Neuronal stem cell (in vitro differentiated cells): ENCODE results near the gene PDE9A.

Source experiments
- DNase-seq: peaks from one replicate; pipeline ENCODE4 v3.0.0-alpha.2; 2013; ENCODE audit warnings: low spot score
- H2AFZ ChIP-seq: one replicate; pipeline ENCODE4 v1.6.1; 2013; ENCODE audit warnings: mild to moderate bottlenecking, low read length, inconsistent platforms
- H2AK5ac ChIP-seq: 2 replicates; pipeline ENCODE4 v1.6.1; 2013; ENCODE audit warnings: low read depth, mild to moderate bottlenecking, inconsistent platforms, low read length, moderate library complexity, mixed read lengths
- H2BK120ac ChIP-seq: 2 replicates; pipeline ENCODE4 v1.6.1; 2013; ENCODE audit warnings: low read depth, mild to moderate bottlenecking, inconsistent platforms, low read length, moderate library complexity, mixed read lengths
- H2BK12ac ChIP-seq: one replicate; pipeline ENCODE4 v1.6.1; 2013; ENCODE audit warnings: low read length, inconsistent platforms
- H2BK15ac ChIP-seq: 2 replicates; pipeline ENCODE4 v1.6.1; 2013; ENCODE audit warnings: mild to moderate bottlenecking, low read length, inconsistent platforms, mixed read lengths
- H2BK5ac ChIP-seq: one replicate; pipeline ENCODE4 v1.6.1; 2013; ENCODE audit warnings: inconsistent platforms, mild to moderate bottlenecking, low read length, moderate library complexity
- H3K14ac ChIP-seq: one replicate; pipeline ENCODE4 v1.6.1; 2013; ENCODE audit warnings: low read length, inconsistent platforms
- H3K18ac ChIP-seq: 2 replicates; pipeline ENCODE4 v1.6.1; 2013; ENCODE audit warnings: low read length, inconsistent platforms
- H3K23ac ChIP-seq: 2 replicates; pipeline ENCODE4 v1.6.1; 2013; ENCODE audit warnings: low read depth, mild to moderate bottlenecking, mixed read lengths, low read length, inconsistent platforms; ENCODE audit not compliant: poor library complexity
- H3K27ac ChIP-seq: replicated peaks from 3 replicates; pipeline ENCODE4 v1.5.1; 2013; ENCODE audit warnings: low read length, inconsistent platforms
- H3K27me3 ChIP-seq, 3 experiments: 2 replicates each; pipeline ENCODE4 v1.6.1; 2013; ENCODE audit warnings: low read length in 3 of 3, mild to moderate bottlenecking in 2 of 3, inconsistent platforms in 1 of 3, low read depth in 1 of 3, mixed read lengths in 1 of 3, moderate library complexity in 1 of 3; ENCODE audit not compliant: control insufficient read depth in 3 of 3, insufficient read depth in 3 of 3
- H3K36me3 ChIP-seq, 2 donors: replicated peaks in 1 of 2; 2 replicates each; pipeline ENCODE4 v1.6.1; 2013; ENCODE audit warnings: low read length in 2 of 2; ENCODE audit not compliant: control insufficient read depth in 2 of 2, insufficient read depth in 2 of 2
- H3K4ac ChIP-seq: 2 replicates; pipeline ENCODE4 v1.6.1; 2013; ENCODE audit warnings: inconsistent platforms, mild to moderate bottlenecking, low read length, moderate library complexity
- H3K4me1 ChIP-seq, 2 donors: 1 replicate in 1 of 2; 2 replicates in 1 of 2; pipeline ENCODE4 v1.6.1; 2013; ENCODE audit warnings: low read length in 2 of 2, low read depth in 1 of 2; ENCODE audit not compliant: control insufficient read depth in 2 of 2, insufficient read depth in 1 of 2
- H3K4me2 ChIP-seq: one replicate; pipeline ENCODE4 v1.6.1; 2013; ENCODE audit warnings: mild to moderate bottlenecking, low read length, inconsistent platforms; ENCODE audit not compliant: insufficient read depth, poor library complexity, severe bottlenecking
- H3K4me3 ChIP-seq, 2 donors: 2 replicates each; pipeline ENCODE4 v1.5.1; 2013; ENCODE audit warnings: low read length in 2 of 2, mild to moderate bottlenecking in 2 of 2, inconsistent platforms in 1 of 2, moderate library complexity in 1 of 2
- H3K79me1 ChIP-seq: one replicate; pipeline ENCODE4 v1.6.1; 2013; ENCODE audit warnings: low read depth, mild to moderate bottlenecking, inconsistent platforms, low read length, moderate library complexity
- H3K9ac ChIP-seq: one replicate; pipeline ENCODE4 v1.6.1; 2013; ENCODE audit warnings: mild to moderate bottlenecking, low read depth, low read length, inconsistent platforms; ENCODE audit not compliant: poor library complexity
- H3K9me3 ChIP-seq, 2 donors: replicated peaks in 1 of 2; 2 replicates each; pipeline versions ENCODE3 to v1.6.1; 2013; ENCODE audit warnings: low read length in 2 of 2, mild to moderate bottlenecking in 2 of 2, inconsistent platforms in 1 of 2, low read depth in 1 of 2, mixed read lengths in 1 of 2, moderate library complexity in 1 of 2; ENCODE audit not compliant: control insufficient read depth in 2 of 2, insufficient read depth in 1 of 2
- H4K8ac ChIP-seq: one replicate; pipeline ENCODE4 v1.6.1; 2013; ENCODE audit warnings: low read depth, mild to moderate bottlenecking, inconsistent platforms, low read length, moderate library complexity
- H4K91ac ChIP-seq: one replicate; pipeline ENCODE4 v1.6.1; 2013; ENCODE audit warnings: low read length, low read depth, mild to moderate bottlenecking, inconsistent platforms; ENCODE audit not compliant: poor library complexity
- WGBS, 2 donors: extraction: QIAGEN DNeasy Blood & Tissue Kit; methylation state at CpG; one replicate each; pipeline ENCODE4 v1.1.7; 2013; ENCODE audit warnings: missing lambda C conversion rate in 2 of 2, mixed read lengths in 1 of 2; ENCODE audit not compliant: insufficient read length in 2 of 2, insufficient replicate concordance in 1 of 2; ENCODE audit errors: extremely low coverage in 2 of 2; 5-methylcytosine and 5-hydroxymethylcytosine counted together

Gene PDE9A

DNA sequence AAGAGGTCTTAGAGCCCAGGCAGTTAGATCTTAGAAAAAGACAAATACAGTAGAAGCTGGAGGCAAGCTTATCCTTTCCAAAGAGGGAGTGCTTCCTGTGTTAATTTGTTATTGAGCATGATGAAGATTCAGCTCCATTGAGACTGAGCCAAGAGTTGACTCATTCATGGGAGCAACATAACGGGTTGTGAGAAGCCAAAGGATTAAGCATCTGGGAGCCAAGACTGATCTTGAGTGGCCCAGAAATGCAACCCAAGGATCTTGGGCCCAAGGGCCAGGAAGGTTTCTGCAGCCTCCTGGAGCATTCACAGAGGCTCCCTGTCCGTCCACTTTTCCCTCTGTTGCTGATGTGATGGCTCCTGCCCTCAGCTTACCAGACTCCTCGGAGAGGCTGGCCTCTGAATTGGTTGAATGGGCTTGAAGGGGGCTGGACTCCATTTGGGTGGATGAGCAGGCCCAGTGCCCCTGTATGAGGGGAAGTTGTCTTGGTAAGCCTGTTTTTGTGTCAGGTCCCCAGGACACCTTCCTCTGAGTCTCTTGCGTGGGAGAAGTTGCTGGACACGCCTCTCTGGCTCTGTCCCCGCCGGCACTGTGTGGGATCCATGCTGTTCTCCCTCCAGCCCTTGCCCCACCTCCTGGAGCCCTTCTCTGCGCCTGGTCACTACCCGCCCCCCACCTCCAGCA lies 42.4 kb downstream of the PDE9A start:
- Histone ChIP-seq H3K14ac (no peak overlapping the region), H3K36me3 (peaks cover 27 to 78% of the 10 kb centered on the region in 2 donors), H2AFZ (no peak overlapping the region), H2BK12ac (no peak overlapping the region), H2BK15ac (no peak overlapping the region), H4K8ac (no peak overlapping the region), H3K27me3 (no peaks in the 10 kb centered on the region), H3K4me1 (no peaks in the 10 kb centered on the region), H3K4me3 (no peak overlapping the region), H3K4me2 (no peak overlapping the region), H2BK120ac (no peak overlapping the region), H3K23ac (no peak overlapping the region), H2AK5ac (no peak overlapping the region), H3K27ac (no peak overlapping the region), H3K18ac (no peak overlapping the region), H3K4ac (no peak overlapping the region), H4K91ac (no peak overlapping the region), H2BK5ac (no peak overlapping the region), H3K9me3 (peaks cover 3 to 5% of the 10 kb centered on the region in 2 donors), H3K79me1 (no peaks in the 10 kb centered on the region), H3K9ac (no peak overlapping the region)
- no peak for DNase-seq
- no CpG with 5 or more reads among the region's 9 CpGs for WGBS, 2 donors

DNA sequence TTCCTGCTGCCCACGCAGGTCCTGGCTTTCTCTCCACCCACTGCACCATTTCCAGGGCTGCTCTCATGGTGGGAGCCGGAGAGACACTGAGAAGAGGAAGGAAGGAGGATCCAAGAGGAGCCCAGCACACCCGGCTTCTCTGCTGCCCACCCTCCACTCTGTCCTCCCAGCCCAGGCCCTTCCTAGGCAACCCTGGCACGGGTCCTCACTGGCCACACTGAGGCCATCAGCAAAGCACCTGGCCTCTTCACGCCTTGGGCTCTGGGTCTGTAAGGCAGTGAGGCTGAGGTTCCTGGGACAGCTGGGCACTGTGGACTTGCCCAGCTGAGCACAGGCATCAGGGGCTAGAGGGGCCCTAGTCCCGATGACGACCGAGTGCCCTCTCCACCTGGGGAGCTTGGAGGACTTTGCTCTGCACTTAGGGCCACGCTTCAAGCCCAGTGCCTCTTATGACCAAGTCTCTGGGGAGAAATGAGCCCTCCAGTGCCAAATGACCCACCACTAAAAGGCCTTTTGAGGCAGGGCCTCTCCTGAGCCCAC lies 43.1 kb downstream of the PDE9A start:
- no peak for DNase-seq
- H3K36me3 ChIP-seq = peaks cover 20 to 73% of the 10 kb centered on the region in 2 donors
- no peak overlapping the region for H4K91ac ChIP-seq
- no peaks in the 10 kb centered on the region for H3K4me1 ChIP-seq
- H2AK5ac ChIP-seq = no peak overlapping the region
- H3K18ac ChIP-seq = peak overlapping the region; percentile 59
- H3K4me2 ChIP-seq = no peak overlapping the region
- H4K8ac ChIP-seq = no peak overlapping the region
- H3K23ac ChIP-seq = no peak overlapping the region
- no peak overlapping the region for H3K9ac ChIP-seq
- no peak overlapping the region for H3K14ac ChIP-seq
- H3K4me3 ChIP-seq = peak overlapping the region in 1 of 2 donors; percentile 18
- H2AFZ ChIP-seq = no peak overlapping the region
- no CpG with 5 or more reads among the region's 9 CpGs for WGBS, 2 donors
- H2BK15ac ChIP-seq = no peak overlapping the region
- H3K27me3 ChIP-seq = no peaks in the 10 kb centered on the region
- H2BK5ac ChIP-seq = no peak overlapping the region
- H3K79me1 ChIP-seq = no peaks in the 10 kb centered on the region
- no peak overlapping the region for H3K4ac ChIP-seq
- H3K9me3 ChIP-seq = peaks cover 0 to 8% of the 10 kb centered on the region in 2 donors
- H3K27ac ChIP-seq = no peak overlapping the region
- H2BK120ac ChIP-seq = no peak overlapping the region
- H2BK12ac ChIP-seq = no peak overlapping the region

DNA sequence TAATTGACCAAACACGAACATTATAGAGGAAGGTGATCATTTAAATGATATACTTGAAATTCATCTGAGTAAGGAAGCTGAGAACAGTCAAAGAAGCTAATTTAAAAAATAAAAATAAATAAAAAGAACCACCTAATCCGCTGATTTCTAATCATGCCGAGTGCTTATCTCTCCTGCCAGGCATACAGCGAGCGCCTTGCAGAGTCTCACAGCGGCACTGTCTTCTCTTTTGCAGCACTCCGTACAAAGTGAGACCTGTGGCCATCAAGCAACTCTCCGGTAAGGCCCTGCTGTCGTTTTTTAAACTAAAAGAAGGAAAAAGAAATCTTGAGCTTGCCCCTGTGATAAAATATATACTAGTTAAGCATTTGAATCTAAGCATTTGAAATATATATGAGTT lies 45.3 kb downstream of the PDE9A start:
- H2BK12ac ChIP-seq = no peak overlapping the region
- H3K27ac ChIP-seq = no peak overlapping the region
- H3K4me2 ChIP-seq = no peak overlapping the region
- no peak overlapping the region for H4K8ac ChIP-seq
- H3K79me1 ChIP-seq = no peaks in the 10 kb centered on the region
- H3K14ac ChIP-seq = no peak overlapping the region
- WGBS, 2 donors = no CpG with 5 or more reads among the region's 9 CpGs
- H2BK5ac ChIP-seq = no peak overlapping the region
- H3K23ac ChIP-seq = no peak overlapping the region
- no peak for DNase-seq
- no peak overlapping the region for H3K18ac ChIP-seq
- no peaks in the 10 kb centered on the region for H3K27me3 ChIP-seq
- H3K9ac ChIP-seq = no peak overlapping the region
- peaks cover 0 to 5% of the 10 kb centered on the region in 2 donors for H3K4me1 ChIP-seq
- H2BK120ac ChIP-seq = no peak overlapping the region
- H3K4me3 ChIP-seq = no peak overlapping the region
- no peak overlapping the region for H3K4ac ChIP-seq
- H2AFZ ChIP-seq = no peak overlapping the region
- peaks cover 12 to 60% of the 10 kb centered on the region in 2 donors for H3K36me3 ChIP-seq
- no peak overlapping the region for H2BK15ac ChIP-seq
- H3K9me3 ChIP-seq = peaks cover 0 to 20% of the 10 kb centered on the region in 2 donors
- H4K91ac ChIP-seq = no peak overlapping the region
- no peak overlapping the region for H2AK5ac ChIP-seq

DNA sequence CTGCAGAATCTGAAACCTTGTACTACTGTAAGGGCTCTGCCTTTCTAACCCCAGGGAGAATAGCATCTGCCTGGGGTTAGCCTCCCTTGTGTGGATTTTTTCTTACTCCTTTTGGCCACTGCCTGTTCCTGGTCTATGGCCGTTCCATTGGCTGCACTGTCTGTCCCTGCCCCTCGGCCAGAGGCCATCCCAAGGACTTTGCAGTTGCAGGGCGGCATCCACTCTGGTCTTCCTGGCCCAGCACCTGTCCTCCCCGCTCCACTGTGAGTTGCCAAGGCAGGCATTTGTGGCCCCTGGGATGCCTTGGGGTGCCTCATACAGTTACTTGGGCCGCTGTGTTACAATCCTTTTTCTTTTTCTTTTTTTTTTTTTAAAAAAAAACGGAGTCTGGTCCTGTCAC lies 45.8 kb downstream of the PDE9A start:
- Histone ChIP-seq H2BK120ac (no peak overlapping the region), H2BK5ac (no peak overlapping the region), H3K4me1 (peaks cover 0 to 10% of the 10 kb centered on the region in 2 donors), H4K8ac (no peak overlapping the region), H2AFZ (no peak overlapping the region), H3K14ac (no peak overlapping the region), H3K4ac (no peak overlapping the region), H2AK5ac (no peak overlapping the region), H3K79me1 (no peaks in the 10 kb centered on the region), H3K18ac (no peak overlapping the region), H3K27me3 (no peaks in the 10 kb centered on the region), H3K9me3 (peaks cover 0 to 20% of the 10 kb centered on the region in 2 donors), H3K4me3 (no peak overlapping the region), H2BK12ac (no peak overlapping the region), H3K9ac (no peak overlapping the region), H3K23ac (no peak overlapping the region), H3K36me3 (peaks cover 9 to 56% of the 10 kb centered on the region in 2 donors), H3K4me2 (no peak overlapping the region), H3K27ac (no peak overlapping the region), H2BK15ac (no peak overlapping the region), H4K91ac (no peak overlapping the region)
- DNase-seq = no peak
- no CpG with 5 or more reads among the region's 6 CpGs for WGBS, 2 donors
